PC-9 (cell line): ENCODE measurements around the gene ABCB8.

Source experiments
- EZH2 ChIP-seq: fragments of 200-600 bp; sonication (generic); IDR thresholded peaks from 2 replicates; pipeline ENCODE4 v1.8.0; 2017; ENCODE audit warnings: antibody characterized with exemption, low read depth
- TF ChIP-seq, protein P1 (sequence below): fragments of 200-600 bp; sonication (generic); conservative IDR thresholded peaks from 2 replicates; pipeline ENCODE4 v1.6.1; 2017; ENCODE audit warnings: mixed run types, antibody characterized with exemption, mild to moderate bottlenecking, moderate library complexity

GRCh38 chr7:151095123-151095797, 67.0 kb downstream of the ABCB8 start:
- TF ChIP-seq, protein P1, sequence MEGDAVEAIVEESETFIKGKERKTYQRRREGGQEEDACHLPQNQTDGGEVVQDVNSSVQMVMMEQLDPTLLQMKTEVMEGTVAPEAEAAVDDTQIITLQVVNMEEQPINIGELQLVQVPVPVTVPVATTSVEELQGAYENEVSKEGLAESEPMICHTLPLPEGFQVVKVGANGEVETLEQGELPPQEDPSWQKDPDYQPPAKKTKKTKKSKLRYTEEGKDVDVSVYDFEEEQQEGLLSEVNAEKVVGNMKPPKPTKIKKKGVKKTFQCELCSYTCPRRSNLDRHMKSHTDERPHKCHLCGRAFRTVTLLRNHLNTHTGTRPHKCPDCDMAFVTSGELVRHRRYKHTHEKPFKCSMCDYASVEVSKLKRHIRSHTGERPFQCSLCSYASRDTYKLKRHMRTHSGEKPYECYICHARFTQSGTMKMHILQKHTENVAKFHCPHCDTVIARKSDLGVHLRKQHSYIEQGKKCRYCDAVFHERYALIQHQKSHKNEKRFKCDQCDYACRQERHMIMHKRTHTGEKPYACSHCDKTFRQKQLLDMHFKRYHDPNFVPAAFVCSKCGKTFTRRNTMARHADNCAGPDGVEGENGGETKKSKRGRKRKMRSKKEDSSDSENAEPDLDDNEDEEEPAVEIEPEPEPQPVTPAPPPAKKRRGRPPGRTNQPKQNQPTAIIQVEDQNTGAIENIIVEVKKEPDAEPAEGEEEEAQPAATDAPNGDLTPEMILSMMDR, result no peak
- TF ChIP-seq EZH2, result no peak
